Renal cortex interstitium (tissue), 11 donors: ENCODE results near the gene COL4A6. TPM values are rescaled to one million over a fixed set of nuclear protein-coding genes. Genes with fewer than 3 reads are reported as not detected.

Experiments
- DNase-seq, 11 donors: peaks; one replicate each; pipeline ENCODE4 v3.0.0-alpha.2; 2013; ENCODE audit warnings: low read depth in 9 of 11, low spot score in 4 of 11; ENCODE audit errors: extremely low read depth in 1 of 11
- polyA plus RNA-seq, 3 donors: library from polyadenylated mRNA; unstranded; fragments of 120-200 nt; gene quantifications; one replicate each; pipeline ENCODE4 v1.2.1, GENCODE V29; 2013; ENCODE audit not compliant: insufficient read length in 3 of 3

The COL4A6 gene
- polyA plus RNA-seq, 3 donors = 14.1 to 17.8 (median 14.2) TPM

DNA sequence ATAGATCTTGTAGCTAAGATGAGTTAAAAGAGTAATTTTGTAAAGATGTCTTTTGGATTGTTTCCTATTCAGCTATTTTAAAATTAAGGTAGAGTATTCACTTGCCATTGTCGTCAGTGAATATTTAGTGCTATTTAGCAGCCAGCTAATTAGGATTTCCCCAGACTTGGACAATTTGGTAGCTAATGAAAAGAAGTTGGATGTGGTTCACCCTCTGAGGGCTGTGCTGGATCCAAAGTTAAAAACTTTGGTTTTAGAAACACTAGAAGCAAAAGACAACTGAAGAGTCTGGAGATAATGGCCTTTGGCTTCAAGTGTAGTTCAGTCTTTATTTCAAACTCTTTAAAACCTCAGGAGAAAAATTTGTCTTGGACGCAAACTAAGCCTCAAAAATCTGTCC, 305.3 kb downstream of the COL4A6 start:
- no peak for DNase-seq

DNA sequence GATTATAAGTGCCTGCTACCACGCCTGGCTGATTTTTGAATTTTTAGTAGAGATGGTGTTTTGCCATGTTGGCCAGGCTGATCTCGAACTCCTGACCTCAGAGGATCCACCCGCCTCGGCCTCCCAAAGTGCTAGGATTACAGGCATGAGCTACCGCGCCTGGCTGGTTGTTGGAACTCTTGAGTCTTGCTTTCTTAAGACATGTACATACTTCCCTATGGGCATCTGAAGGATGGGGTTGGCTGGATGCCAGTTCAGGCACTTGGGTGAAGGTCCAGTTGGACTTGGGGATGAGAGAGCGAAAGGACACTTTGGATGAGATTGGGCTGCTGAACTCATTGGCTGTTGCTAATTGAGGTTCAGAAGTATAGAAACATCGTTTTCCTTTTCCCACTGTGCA, 306.2 kb downstream of the COL4A6 start:
- no peak for DNase-seq

- no peak for DNase-seq
Observed at GRCh38 chrX:108131471-108131870, 306.8 kb downstream of the COL4A6 start.

DNA sequence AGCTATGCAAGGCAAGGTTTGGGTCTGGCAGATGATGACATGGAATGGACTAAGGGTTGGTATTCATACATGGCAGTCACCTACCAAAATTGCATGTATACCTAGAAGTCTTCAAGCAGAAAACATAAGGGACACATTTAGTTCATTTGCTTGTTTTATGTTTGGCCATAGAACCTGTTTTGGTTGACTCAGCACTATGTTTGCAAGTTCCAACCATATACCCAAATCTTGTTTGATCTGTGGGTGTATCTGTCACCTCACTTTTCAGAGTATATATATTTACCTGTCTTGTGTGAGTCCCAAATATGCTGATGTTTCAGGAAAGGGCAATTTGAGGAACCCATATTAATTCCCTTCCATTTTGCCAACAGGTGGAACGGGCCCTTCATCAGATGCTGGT, 307.3 kb downstream of the COL4A6 start:
- DNase-seq = no peak

DNA sequence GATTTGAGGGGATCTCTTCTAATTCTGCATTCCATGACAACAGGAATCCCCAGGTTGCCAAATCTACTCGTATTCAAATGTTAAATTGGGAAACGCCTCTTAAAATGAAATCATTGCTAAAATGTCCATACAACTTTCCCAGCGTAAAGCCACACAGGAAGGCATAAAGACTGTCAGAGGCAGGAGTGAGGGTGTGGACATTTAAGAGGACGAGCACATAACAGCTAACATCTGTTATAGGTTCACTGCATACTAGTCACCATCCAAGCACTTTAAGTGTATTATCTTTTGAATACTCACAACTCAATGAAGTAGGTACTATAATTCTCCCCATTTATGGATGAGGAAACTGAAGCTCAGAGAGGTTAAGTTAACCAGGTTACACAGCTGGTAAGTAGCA, 311.1 kb downstream of the COL4A6 start:
- no peak for DNase-seq

DNA sequence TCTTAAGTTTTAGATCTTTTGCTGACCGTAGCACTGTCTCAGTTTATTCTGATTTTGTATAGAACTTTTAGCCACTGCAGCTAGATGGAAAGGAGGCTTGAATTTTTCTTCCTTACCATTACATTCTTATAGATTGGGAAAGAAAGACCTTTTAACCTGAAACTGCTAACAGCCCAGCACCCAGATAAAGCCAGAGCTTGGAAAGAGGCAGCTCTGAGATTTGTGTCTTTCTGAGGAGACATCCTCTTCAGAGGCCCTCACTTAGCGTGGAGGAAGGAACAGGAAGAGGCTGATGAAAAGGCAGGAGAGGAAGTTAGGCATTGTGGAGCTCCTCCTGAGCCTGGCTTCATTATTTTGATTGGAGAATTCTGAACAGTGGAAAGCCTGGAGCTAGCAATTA, 311.6 kb downstream of the COL4A6 start:
- no peak for DNase-seq

GRCh38 chrX:108123591-108124366, 314.4 kb downstream of the COL4A6 start:
- DNase-seq = no peak

GRCh38 chrX:108122748-108123147, 315.5 kb downstream of the COL4A6 start:
- DNase-seq = no peak

DNA sequence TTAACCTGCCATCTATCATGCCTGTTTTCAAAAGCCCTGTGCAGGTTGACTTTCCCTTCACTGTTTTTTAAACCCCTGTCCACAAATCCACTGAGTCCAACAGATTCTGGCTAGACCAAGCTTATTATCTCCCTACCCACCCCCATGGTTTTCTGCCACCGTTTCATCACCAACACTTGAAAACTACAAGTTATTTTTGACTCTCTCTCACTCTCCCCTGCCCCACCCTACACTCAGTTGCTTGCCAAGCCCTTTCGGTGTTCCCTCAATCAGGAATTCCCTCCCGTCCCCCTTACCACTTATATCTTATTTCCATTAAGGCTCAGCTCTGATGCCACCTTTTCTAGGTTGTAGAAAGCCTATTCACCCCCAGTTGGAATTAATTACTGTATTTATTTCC, 316.9 kb downstream of the COL4A6 start:
- no peak for DNase-seq

DNA sequence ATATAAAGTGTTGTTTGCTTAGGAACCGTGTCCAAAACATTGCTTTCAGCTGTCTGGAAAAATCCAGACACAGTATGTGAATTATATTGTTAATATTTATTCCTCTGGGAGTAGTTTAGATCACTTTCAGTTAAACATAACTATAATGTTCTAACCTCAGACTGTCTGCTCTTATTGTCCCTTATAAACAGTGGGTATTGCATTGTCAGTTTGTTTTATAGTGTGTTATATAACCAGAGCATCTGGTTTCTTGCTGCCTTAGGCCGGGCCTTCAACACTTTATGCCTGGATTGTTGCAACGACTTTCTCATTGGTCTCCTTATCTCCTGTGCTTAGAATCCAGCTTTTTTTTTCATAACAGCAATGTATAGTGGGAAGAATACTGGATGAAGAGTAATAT, 320.2 kb downstream of the COL4A6 start:
- DNase-seq = peak in 1 of 11 donors; percentile 5

DNA sequence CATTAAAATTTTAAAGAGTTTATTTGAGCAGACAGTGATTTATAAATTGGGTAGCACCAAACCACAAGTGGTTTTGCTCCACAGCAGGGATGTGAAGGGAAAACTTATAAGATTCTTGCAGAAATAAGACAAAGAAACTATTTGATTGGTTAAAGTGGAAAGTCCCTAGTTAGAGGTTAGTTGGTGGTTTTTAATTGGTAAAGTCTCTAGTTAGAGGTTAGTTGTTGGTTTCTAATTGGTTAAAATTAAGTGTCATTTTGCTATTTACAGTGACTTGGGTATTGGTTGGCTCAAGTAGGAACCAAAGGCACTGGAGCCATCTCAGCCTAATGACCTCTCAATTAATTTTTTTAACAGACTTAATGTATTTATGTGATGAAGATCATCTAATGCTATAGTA, 323.7 kb downstream of the COL4A6 start:
- DNase-seq = no peak

Other genes with a start within 250 kb of the COL4A6 start
- 100 to 1,000 TPM; 107 to 134 (median 128) TPM for gene COL4A5, start 1.4 kb upstream of the COL4A6 start, polyA plus RNA-seq